HG03565 (cell line): ENCODE results near the gene GFPT2.

ENCODE experiments used
- ATAC-seq: cut with Tn5 transposase; IDR thresholded peaks from one replicate; pipeline ENCODE4 v1.9.1; 2021; ENCODE audit warnings: mild to moderate bottlenecking, moderate library complexity; ENCODE audit not compliant: unreplicated experiment

Gene GFPT2

GRCh38 chr5:180289966-180290365 is 63.2 kb downstream of the GFPT2 start:
- no peak for ATAC-seq

- no peak for ATAC-seq
These were observed 63.7 kb downstream of the GFPT2 start for GRCh38 chr5:180289433-180289832.

- no peak for ATAC-seq
These were observed 65.3 kb downstream of the GFPT2 start for GRCh38 chr5:180287868-180288267.

- no peak for ATAC-seq
These were observed 65.7 kb downstream of the GFPT2 start for GRCh38 chr5:180287404-180287803.

- ATAC-seq = no peak
These were observed 69.0 kb downstream of the GFPT2 start for GRCh38 chr5:180284149-180284548.

- ATAC-seq = no peak
These were observed 70.0 kb downstream of the GFPT2 start for GRCh38 chr5:180283026-180283615.

GRCh38 chr5:180282281-180282680 is 70.9 kb downstream of the GFPT2 start:
- ATAC-seq = no peak

- ATAC-seq = no peak
These were observed 71.4 kb downstream of the GFPT2 start for GRCh38 chr5:180281706-180282105.

GRCh38 chr5:180274695-180275094 is 78.4 kb downstream of the GFPT2 start:
- ATAC-seq = no peak

GRCh38 chr5:180271221-180271620 is 81.9 kb downstream of the GFPT2 start:
- ATAC-seq = no peak

- no peak for ATAC-seq
These were observed 93.9 kb downstream of the GFPT2 start for GRCh38 chr5:180259260-180259611.

- no peak for ATAC-seq
These were observed 99.9 kb downstream of the GFPT2 start for GRCh38 chr5:180253036-180253824.

GRCh38 chr5:180251887-180252286 is 101.2 kb downstream of the GFPT2 start:
- ATAC-seq = no peak

GRCh38 chr5:180251141-180251540 is 102.0 kb downstream of the GFPT2 start:
- no peak for ATAC-seq
